Adrenal gland (tissue), 5 donors: Measurements from ENCODE around the gene DEPP1.

ENCODE experiments used
- CTCF ChIP-seq, 6 experiments: fragments of 450-650 bp in 4 of 6; fragments of 200-600 bp in 2 of 6; sonication (generic) in 1 of 6; IDR thresholded peaks; 1 replicate in 5 of 6; 2 replicates in 1 of 6; pipeline versions ENCODE4 v1.5.1 to v1.8.0; 2016 to 2021; ENCODE audit warnings: antibody characterized with exemption in 6 of 6, mild to moderate bottlenecking in 2 of 6, moderate library complexity in 1 of 6
- POLR2A ChIP-seq, 2 donors: fragments of 450-650 bp; IDR thresholded peaks; one replicate each; pipeline ENCODE4 v1.6.1; 2017; ENCODE audit warnings: antibody characterized with exemption in 2 of 2, mild to moderate bottlenecking in 2 of 2, moderate library complexity in 1 of 2
- donor health status: DM: no; HTN: no; CAD: no.

GRCh38 chr10:44973323-44974081 lies 5.1 kb downstream of the DEPP1 start:
- no peak for TF ChIP-seq POLR2A (IDR thresholded peaks at IDR 0.05)
- no peak for TF ChIP-seq CTCF (IDR thresholded peaks at IDR 0.05)
